Fibroblast of skin of scalp (primary cell): ENCODE results near the gene TTLL5.
A peak's percentile ranks its signal among the peaks of the same experiment; 100 is the strongest.

Source experiments
- DNase-seq: peaks from one replicate; pipeline ENCODE4 v3.0.0-alpha.2; 2013

The TTLL5 gene

DNA sequence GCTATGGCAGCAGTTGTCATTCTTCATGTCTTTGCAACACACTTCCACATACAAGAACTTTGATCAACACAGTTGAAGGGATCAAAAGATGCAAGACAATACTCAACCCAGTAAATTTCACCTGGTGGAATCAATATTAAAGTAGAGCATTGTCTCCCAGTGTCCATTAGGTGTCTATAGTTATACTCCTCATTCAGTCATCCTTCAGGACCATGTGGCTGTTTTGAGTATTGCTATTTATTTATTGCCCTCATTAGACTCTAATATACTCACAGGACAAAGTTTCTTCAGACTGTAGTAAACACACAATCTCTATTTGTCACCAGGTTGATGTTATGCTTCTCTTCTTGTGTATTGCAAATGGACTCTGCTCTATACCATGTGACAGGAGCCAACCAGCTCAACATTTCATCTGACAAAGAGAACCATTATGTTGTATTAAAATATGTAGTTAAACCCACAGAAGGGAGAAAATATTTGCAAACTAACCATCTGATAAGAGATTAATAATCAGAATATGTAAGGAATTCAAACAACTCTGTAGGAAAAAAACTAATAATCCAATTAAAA, 174.2 kb downstream of the TTLL5 start:
- peak; percentile 42 for DNase-seq

DNA sequence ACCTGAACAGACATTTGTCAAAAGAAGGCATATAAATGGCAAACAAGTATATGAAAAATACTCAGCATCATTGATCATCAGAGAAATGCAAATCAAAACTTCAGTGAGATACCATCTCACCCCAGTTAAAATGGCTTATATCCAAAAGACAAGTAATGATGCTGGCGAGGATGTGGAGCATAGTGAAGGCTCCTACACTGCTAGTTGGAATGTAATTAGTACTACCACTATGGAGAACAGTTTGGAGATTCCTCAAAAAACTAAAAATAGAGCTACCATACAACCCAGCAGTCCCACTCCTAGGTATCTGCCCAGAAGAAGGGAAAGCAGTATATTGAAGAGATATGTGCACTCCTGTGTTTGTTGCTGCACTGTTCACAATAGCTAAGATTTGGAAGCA, 174.7 kb downstream of the TTLL5 start:
- DNase-seq = no peak

DNA sequence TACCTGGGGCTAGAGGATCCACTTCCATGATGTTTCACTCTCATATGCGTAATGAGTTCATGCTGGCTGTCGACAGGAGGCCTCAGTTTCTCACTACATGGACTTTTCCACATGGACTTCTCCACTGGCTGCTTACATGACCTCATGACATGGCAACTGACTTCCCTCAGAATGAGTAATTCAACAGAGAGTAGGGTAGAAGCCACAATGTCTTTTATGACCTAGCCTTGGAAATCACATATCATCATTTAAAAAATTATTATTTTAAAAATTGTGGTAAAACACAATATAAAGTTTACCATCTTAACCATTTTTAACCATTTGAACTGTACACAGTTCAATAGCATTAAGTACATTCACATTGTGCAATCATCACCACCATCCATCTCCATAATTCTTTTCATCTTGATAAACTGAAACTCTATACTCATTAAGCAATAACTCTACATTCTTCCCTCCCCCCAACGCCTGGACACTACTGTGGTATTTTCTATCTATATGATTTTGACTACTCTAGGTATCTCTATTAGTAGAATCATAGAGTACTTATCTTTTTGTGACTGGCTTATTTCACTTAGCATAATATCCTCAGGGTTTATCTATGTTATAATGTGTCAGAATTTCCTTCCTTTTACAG, 176.2 kb downstream of the TTLL5 start:
- no peak for DNase-seq

DNA sequence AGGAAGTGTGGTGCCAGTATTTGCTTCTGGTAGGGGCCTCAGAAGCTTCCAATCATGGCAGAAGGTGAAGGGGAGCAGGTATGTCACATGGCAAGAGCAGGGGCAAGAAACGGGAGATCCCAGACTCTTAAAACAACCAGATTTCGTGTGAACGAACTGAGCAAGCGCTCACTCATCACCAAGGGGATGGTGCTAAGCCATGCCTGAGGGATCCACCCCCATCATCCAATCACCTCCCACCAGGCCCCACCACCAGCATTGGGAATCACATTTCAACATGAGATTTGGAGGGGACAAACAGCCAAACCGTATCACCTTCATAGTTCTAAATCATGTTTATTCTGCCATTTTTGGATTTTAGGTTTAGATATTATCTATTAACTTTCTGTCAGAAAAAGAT, 179.9 kb downstream of the TTLL5 start:
- DNase-seq = no peak

DNA sequence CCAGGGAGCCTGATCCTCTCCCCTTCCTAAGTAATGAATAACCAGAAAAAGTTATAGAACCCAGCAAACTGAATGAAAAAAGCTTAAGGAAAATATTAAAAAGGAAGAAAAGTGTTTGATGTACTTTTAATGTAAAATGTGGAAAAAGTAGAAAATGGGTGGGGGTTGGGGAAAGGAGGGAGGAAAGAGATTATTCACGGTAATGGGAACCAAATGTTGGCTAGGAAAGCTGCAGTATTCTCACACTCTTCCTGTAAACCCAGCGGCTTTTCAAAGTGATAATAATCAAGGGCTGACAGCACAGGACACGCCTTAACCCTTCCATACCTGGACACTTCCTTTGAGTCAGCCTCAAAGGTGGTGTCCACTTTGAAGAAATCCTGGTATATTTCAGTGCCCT, 181.5 kb downstream of the TTLL5 start:
- no peak for DNase-seq

DNA sequence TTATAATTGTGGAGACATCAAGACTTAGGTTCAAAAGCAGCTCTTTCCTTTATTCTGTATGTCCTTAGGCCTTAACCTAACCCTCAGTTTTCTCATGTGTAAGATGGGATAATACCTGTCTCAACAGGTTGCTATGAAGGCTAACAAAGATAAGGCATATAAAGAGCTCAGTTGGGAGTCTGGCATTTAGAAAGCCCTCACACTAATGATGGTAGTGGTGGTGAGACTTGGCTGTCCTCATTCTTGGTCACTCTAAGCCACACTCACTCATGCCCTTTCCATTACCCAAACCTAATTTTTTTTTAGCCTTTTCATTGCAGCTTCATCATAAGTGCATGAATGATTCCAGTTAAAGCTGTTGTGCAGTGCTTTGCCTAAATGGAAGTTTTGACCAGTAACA, 183.4 kb downstream of the TTLL5 start:
- no peak for DNase-seq

DNA sequence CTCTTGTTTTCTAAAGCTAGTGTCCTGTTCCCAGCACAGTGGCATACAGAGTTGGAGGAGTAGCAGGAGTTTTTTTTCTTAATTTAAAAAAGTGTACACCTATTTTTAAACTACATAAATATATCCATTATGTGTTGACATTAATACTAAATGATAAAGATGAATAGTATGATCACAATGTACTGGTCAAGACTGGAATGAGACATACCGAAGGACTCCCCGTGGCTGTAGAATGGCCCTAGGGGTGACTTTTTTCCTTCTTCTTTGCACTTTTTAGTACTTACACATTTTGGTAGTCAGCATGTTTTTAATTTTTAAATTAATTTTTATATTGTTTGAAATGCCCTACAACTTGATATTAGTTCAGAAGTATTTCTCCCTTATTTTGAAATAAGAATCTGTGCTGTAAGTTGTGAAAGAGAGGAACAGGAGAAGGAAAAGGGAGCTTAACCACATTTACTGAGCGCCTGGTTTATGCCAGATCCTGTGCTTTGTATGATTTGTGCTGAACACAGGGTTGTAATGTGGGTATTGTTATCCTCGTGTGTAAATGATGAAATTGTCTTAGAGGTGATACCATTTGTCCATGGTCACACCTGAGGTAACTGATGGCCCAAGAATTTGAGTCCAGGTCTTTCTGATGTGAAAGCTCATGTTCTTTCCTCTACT, 184.2 kb downstream of the TTLL5 start:
- DNase-seq = peak; percentile 70

DNA sequence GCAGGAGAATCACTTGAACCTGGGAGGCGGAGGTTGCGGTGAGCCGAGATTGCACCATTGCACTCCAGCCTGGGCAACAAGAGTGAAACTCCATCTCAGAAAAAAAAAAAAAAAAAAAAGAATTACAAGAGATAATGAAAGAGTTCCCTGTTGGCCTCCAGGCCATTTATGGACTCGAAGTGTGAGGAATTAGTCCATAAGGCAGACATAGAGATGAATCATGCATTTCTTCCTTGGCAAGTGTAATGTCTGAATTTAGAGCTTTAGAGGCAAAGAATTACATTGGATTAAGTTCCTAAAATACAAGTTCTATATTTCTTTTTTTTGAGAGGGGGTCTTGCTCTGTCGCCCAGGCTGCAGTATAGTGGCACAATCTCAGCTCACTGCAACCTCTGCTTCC, 185.6 kb downstream of the TTLL5 start:
- DNase-seq = peak; percentile 84

DNA sequence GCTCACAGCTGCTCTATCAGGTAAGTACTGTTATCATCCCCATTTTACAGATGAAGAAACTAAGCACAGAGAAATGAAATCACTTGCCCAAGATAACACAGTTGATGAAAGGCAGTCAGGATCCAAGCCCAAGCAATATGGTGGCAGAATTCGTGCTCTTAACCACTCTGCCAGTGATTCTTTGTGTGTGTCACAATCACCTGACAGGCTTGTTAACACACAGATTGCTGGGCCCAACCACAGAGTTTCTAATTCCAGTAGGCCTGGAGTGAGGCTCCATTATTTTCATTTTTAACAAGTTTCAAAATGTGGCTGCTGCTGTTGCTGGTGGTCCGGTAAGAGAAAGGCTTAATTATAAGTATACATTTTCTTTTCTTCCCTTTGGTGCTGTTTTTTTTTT, 186.5 kb downstream of the TTLL5 start:
- no peak for DNase-seq

DNA sequence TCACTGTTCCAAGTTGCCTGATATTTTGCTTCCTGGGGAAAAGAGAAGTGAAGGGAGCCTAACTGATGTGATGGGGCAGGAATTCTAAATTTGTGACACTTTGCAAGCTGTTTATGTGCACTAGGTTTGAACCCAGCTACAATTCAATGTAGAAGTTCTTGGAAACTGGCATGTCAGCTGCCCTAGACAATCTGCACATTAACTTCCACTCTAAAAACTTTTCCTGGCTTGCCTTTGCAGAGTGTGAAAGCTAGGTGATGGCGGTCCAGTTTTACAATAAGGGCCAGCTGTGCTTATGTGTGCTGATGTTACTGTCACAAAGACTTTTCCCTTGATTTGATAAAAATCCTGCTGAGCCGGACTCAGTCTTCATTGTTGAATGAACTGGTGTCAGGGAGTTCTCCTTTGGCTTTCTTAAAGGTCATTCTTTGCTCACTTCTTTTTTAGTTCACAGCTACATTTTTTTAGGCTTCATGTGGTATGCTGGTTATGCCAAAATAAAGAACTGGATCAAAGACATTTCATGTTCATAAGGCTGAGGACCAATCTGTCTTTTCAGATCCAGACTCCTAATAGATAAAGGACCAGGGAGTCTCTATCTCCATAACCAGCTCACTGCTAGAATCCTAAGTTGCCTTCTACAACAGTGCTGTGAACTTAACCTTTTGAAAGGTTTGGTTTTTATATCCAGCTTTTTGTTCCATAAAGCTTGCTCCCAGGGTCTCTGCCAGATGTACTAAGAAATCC, 187.3 kb downstream of the TTLL5 start:
- DNase-seq = peak; percentile 18

DNA sequence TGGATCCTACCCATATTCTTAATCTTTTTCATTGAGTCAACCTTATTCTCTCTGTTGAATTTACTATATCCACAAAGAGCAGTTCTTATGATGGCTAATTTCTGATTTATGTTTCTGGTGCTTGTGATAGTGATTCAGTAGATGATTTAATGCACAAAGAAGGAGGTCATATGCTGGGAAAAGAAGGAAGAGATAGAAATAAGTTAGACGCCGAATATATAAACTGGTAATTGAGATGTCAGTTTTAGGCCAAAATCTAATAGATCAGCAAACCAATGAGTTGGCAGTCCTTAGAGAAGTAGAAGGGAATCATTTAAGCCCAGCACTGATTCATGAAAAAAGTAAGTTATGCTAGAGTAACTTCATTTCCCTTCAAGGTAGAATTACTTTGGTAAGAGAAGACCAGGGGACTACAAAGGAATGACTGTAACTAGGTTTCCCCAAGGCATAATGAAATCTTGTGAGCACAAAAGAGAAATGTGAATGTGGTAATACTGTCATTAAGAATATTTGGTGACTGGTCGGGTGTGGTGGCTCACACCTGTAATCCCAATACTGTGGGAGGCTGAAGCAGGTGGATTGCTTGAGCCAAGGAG, 188.4 kb downstream of the TTLL5 start:
- no peak for DNase-seq

DNA sequence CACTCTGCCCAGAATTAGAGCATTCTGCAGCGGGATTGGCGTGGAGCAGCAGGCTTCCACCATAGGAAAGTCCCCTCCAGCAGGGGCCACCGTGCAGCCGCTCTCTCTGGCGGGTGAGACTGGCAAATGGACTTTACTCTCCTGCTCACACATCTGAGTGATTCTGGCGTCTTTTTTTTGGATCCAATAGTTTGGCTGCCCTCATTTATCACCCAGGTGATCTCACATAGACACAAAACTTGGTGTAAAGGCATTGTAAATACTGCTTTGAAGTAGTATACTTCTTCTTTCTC, 190.5 kb downstream of the TTLL5 start:
- no peak for DNase-seq

DNA sequence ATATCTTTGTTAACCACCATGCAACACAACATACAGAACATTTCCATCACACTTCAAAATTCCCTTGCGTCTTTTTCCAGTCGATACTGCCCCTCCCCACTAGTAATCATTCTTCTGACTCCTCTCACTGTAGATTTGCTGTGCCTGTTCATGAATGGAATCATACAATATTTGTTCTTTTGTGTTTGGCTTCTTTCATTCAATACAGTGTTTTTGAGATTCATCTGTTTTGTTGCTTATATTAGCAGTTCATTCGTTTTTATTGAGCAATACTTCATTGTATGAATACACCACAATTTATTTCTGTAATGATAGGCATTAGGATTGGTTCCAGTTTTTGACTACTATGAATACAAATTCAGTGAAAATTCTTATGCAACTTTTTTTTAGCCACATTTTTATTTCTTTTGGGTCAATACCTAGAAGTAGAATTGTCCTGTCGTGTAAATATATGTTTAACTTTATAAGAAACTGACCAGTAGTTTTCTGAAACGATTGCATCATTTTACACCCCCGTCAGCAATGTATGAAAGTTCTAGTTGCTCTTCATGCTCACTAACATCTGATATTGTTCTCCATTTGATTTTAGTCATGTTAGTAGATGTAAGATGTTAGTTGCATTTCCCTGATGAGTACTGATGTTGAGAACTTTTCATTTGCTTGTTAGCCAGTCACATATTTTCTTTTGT, 193.2 kb downstream of the TTLL5 start:
- DNase-seq = no peak

DNA sequence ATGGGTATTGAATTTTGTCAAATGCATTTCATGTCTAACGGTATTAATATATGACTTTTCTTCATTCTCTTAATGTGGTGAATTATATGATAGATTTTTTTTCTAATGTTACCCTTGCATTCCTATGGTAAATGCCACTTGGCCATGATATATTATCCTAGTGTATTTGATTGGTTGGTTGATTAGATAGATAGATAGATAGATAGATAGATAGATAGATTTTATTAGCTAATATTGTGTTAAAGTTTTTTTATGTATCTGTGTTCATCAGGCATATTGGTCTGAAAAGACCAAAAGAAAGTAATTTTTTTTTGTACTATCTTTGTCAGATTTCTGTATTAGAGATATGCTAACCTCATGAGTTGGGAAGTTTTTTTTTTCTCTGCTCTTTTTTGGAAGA, 196.2 kb downstream of the TTLL5 start:
- no peak for DNase-seq

DNA sequence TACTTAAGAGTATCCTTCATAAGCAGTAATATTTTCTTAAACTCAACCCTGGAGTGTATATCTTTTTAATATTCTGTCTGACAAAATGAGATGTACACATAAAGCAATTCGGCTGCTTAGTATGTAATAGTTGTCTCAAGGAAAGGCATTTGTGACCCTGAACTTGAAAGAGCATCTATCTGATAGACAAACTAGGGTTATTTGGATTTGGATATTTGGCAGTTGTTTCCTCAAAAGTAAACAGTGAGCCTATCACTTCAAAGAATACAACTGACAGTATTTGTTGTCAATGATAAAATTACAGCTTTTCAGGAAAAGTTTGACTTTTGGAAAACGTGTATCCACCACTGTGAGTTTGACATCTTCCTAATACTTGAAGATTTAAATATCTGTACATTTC, 197.3 kb downstream of the TTLL5 start:
- DNase-seq = no peak

DNA sequence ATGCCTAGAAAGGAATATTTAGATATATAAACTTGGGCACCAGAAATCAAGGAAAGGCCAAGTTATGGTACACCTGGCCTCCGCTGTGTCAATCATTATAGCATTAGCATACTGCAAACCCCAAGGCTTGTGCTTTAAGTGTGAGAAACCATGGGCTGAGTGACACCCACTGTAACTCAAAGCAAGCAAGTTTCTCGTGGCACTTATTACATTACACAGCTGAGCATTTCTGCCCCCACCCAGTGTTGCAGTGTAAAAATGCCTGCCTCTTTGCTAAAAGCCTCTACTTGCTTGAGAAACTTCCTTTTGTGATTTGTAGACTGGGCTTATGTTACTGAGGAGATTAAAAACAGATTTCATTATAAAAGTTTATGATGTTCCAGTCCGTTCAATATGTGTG, 198.7 kb downstream of the TTLL5 start:
- DNase-seq = no peak

DNA sequence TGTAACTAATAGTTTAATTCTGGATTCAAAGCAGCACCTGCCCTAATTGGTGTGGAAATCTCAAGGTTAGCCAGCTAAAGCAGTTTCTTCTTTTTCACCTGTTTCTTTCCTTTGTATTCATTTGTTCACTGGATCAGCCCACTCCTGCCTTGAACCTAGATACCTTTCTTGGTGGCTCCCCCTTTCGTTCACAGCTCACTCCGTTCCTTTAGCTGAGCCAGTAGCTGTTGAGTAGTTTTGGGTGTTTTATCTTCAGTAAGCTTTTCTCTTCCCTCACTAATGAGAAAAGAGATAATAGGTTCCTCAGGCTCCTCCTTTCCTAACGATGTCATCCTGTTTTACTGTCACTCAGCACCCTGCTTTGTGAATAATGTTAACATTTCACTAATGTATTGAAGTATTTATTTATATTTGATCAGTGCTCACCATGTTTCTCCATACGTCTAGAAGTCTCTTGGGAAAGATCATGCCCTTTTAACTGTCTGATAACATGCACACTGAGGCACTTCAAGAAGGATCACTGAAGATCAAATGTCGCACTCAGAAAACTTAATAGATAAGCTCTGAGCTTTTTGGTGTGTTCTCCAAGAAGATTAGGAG, 199.6 kb downstream of the TTLL5 start:
- DNase-seq = no peak

DNA sequence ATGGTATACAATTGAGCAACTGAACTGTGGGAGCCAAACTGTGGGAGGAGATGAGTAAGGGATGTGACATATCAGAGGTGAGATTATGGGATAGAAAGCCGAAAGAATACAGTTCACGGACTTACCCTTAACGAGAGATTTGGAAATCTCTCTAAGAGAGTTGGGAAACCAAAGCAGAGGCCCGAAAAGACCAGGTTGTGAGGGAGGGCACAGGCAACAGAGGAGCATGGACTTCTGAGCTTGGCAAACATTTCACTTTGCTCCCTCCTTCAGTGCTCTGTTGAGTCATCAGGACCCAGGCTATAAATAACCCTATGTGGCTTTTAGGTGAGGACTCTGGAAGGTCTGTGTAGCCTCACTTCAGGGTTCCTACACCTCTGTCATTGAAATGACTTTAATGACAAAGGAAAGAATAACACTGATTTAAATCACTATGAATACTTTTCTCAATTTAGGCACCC, 200.1 kb downstream of the TTLL5 start:
- DNase-seq = peak; percentile 41

DNA sequence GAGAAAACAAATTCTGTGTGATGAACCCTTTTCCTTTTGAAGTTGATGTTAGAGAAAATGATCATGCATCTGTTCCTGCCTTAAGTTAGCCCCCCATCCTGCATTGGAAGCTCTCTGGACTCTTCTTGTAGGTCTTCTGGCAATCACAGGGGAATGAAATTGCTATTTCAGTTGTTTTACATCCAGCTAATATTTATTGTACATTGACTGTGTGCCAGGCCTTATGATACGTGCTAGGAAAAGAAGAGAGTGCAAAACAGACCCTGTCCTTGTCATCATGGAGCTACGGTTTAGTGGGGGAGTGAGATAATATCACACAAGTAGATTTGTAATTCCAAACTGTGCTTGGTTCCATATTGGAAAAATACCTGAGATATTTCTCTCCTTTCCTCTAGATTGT, 202.2 kb downstream of the TTLL5 start:
- no peak for DNase-seq

DNA sequence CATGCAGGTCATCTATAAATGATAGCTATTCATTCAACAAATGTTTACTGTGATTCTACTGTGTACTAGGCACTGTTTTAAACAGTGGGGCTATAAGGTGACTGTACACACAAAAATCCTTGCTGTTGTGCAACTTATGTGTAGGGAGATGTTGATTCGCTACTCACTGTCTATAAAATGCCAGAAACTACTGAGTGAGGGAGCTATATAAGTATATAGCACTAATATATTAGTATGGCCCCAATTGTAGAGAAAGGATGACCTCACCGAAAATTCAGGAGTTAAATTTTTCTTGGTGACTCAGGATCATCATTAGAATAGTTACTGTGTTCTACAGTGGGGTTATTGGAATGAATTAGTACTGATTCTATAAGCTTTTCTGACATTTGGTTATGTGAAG, 203.3 kb downstream of the TTLL5 start:
- peak; percentile 92 for DNase-seq

DNA sequence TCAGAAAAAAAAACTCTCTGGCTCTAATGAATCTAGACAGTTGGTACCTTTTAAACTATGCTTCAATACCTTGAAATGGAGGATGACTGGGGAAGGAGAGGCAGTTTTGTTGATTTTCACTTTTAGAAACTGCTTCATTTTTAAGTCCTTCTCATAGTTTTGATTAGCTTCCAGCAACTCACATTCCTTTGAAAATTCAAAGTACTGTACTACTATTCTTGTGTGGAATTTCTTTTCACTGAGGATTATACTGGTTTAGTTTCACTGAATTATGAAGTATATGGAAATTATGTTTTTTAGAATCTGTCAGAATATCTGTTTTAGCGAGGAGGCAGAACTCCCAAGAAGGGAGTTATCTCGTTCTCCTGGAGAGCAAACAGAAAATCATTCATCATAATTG, 204.5 kb downstream of the TTLL5 start:
- DNase-seq = peak; percentile 31

DNA sequence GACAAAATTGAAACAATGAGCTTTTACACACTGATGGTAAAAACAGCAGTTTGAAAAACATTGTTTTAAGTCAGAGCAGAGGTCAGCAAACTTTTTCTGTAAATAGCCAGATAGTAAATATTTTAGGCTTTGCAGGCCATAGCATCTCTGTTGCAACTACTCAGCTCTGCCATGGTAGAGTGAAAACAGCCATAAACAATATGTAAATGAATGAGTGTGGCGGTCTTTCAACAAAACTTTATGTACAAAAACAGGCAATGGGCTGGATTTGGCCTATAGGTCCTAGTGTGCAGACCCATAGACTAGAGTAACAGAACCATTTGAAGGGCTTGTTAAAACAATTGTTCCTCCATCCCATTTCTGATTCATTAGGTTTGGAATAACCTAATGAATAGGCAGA, 205.9 kb downstream of the TTLL5 start:
- DNase-seq = no peak
